ENCODE measurements around the gene WDR70. TPM values are rescaled to one million over a fixed set of nuclear protein-coding genes. Genes with fewer than 3 reads are reported as not detected.
A peak's percentile ranks its signal among the peaks of the same experiment; 100 is the strongest.
"Not testable (repeated sequence)": the region's sequence is repeated elsewhere in the genome, so short reads cannot be mapped to it uniquely, and the experiment has no call there.

The WDR70 gene
- total RNA-seq, 1 donor from 2014 or later, result 17.6 TPM

DNA sequence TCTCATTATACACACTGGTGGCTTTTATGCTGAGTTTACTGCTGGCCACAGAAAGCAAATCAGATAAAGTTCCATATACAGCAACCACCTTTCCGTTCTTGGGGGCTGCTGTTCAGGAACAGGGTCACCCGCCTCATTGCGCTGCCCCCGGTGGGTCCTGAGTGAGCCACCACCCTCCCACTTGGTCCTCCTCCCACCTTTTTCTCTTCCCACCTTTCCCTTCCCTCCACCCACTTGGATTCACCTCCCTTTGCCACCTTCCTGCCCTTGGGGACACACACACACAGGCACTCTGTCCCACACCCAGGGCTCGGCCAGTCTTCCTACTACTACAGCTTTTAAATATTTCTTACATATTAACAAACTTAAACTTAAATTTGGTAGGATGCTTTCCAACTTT lies 127.6 kb downstream of the WDR70 start:
- no peak for DNase-seq (ENCODE audit: extremely low read depth, low read depth, low spot score)

DNA sequence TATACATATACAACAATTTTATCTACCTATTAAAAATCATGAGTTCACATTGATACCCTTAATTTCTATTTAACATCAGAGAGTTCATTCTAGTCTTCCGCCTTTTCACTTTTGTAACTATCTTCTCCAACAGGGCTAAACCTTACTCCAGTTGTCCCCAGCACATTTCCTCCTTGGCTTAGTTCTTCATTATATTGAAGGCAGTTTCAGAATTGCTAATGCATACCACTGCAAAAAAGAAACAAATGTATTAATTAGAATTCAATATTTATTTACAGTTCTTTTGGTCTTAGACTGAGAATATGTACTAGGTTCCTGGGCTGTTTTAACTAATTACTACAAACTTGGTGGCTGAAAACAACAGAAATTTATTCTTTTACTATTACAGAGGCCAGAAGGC lies 132.5 kb downstream of the WDR70 start:
- no peak for DNase-seq (ENCODE audit: extremely low read depth, low read depth, low spot score)

DNA sequence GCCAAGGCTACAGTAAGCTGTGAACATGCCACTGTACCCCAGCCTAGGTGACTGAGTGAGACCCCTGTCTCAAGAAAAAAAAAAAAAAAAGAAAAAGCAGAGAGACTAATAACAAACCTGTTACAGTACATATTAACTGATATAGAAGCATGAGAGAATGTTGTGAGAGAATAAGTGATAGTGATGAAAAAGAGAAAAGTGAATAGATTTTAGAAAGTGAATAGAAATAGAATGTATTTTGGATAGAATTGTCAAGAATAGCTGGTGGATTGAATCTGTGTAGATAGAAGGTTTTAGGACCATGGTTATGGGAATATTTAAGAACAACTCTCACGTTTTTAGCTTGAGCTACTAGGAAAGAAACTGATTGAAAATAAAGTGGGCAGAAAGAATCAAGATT lies 135.8 kb downstream of the WDR70 start:
- DNase-seq (ENCODE audit: extremely low read depth, low read depth, low spot score), result no peak

DNA sequence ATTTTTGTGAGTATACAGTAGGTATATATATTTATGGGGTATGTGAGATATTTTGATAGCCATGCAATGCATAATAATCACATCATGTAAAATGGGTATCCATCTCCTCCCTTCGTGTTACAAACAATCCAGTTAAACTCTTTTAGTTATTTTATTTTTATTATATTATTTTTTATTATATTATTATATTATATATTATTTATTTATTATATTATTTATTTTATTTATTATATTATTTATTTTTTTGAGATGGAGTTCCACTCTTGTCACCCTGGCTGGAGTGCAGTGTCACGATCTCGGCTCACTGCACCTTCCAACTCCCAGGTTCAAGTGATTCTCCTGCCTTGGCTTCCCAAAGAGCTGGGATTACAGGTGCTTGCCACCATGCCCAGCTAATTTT lies 138.6 kb downstream of the WDR70 start:
- no peak for DNase-seq (ENCODE audit: extremely low read depth, low read depth, low spot score)

DNA sequence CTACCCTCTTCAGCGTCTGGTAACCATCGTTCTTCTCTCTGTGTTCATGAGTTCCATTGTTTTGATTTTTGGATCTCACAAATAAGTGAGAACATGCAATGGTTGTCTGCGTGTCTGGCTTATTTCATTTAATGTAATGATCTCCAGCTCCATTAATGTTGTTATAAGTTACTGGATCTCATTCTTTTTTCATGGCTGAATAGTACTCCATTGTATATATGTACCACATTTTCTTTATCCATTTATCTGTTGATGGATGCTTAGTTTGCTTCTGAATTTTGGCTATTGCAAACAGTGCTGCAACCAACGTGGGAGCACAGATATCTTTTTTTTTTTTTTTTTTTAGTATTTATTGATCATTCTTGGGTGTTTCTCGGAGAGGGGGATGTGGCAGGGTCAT lies 139.2 kb downstream of the WDR70 start:
- not testable (repeated sequence) for DNase-seq (ENCODE audit: extremely low read depth, low read depth, low spot score)

DNA sequence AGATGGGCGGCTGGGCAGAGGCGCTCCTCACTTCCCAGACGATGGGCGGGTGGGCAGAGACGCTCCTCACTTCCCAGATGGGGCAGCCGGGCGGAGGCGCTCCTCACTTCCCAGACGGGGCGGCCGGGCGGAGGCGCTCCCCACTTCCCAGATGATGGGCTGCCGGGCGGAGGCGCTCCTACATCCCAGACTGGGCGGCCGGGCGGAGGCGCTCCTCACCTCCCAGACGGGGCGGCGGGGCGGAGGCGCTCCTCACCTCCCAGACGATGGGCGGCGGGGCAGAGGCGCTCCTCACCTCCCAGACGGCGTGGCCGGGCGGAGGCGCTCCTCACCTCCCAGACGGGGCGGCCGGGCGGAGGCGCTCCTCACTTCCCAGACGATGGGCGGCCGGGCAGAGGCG lies 140.2 kb downstream of the WDR70 start:
- no peak for DNase-seq (ENCODE audit: extremely low read depth, low read depth, low spot score)

DNA sequence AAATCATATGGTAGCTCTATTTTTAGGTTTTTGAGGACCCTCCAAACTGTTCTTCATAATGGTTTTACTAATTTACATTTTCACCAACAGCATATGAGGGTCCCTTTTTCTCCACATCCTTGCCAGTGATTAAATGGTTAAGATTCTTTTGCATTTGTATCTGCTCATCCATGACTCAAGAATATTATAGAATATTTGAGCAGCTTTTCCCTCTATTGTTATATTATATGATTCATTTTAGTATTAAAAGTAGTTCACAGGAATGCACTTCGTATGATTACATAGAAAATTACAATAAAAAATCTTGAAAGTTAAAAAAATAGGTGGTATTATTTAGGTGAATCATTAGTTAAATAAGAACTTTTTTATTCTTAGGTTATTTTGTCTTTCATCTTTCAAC lies 140.7 kb downstream of the WDR70 start:
- DNase-seq (ENCODE audit: extremely low read depth, low read depth, low spot score), result no peak

DNA sequence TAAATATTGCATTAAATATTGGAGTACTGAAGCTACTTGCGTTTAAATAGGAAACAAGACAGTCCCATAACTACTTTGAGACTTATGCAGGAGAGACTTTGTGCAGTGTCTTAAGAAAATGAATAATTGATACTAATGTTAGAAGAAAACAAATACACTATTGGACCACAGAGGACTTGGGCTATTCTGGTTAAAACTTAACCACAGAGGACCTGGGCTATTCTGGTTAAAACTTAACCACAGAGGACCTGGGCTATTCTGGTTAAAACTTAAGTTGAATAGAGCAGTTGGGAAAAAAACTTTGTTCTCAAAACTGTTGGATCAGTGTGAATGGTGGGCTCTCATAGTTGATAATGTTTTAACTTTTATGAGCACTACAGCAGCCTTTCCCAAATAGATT lies 141.7 kb downstream of the WDR70 start:
- no peak for DNase-seq (ENCODE audit: extremely low read depth, low read depth, low spot score)

DNA sequence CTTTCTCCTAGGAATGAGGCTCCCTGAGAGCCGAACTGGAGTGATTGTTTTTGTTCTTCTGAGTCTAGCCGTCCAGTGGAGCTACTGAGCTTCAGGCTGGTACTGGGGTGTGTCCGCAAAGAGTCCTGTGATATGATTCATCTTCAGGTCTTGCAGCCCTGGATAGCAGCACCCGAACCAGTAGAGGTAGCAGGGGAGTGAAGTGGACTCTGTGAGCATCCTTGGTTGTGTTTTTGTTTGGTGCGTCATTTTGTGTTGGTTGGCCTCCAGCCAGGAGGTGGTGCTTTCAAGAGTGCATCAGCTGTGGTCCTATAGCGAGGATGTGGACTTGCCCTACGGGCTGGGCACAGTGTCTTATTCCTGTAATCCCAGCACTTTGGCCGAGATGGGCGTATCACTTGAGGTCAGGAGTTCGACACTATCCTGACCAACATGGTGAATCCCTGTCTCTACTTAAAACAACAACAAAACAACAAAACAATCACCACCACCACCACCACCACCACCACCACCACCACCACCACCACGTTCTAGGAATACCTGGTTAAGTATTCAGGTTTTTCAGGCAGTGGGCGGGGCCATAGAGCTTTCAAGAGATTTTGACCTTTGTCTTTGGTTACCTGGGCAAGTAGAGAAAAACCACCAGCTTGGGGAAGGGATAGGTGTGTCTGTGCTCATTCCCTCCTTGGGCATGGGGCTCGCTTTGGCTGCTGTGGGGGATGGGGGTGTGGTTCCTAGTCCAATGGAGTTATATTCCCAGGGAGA lies 154.0 kb downstream of the WDR70 start:
- DNase-seq (ENCODE audit: extremely low read depth, low read depth, low spot score), result no peak

DNA sequence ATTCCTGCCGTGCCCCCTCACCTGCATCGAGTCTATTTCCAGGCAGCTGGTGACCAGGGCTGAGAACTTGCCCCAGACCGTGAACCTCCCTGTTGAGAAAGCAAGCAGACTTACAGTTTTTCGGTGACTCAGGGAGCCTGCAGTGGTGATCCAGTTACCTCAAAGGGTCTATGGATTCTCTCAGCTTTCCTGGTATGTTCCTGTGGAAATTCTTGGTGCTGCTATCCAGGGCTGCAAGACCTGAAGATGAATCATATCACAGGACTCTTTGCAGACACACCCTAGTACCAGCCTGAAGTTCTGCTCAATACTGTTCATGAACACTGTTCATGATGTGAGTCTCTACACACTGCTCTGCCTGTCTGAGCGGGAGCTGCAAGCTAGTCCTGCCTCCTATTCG lies 154.7 kb downstream of the WDR70 start:
- no peak for DNase-seq (ENCODE audit: extremely low read depth, low read depth, low spot score)

DNA sequence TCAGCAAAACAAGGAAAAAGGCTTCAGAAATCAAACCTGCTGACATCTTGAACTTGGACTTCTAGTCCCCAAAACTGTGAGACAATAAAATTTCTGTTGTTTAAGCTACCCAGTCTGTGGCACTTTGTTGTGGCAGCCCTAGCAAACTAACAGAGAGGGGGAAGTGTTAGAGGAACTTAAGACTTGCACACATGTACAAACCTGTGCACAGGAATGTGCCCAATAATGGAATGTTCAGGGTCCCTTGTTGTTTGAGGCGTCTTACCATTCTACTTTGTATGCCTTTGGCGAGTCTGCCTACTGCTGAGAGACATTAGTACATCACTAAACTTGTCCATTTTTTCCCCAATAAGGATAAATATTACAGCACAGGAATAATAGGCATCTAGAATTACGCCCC lies 160.3 kb downstream of the WDR70 start:
- DNase-seq (ENCODE audit: extremely low read depth, low read depth, low spot score), result no peak

DNA sequence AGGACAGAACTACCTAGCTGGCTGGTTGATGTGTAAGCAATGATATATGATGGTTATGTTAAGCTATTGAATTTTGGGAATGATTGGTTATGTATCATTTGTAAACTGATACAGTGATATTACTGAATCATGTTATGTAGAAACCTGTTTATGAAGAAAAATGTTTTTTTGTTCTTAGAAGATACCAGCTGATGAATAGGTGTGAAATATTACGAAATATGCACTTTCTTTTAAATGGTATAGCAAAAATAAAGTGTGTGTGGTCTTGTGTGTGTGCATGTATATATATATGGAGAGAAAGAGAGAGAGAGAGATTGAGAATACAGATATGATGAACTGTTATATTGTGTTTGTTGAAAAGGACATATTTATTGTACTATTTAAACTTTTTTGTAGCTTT lies 164.1 kb downstream of the WDR70 start:
- no peak for DNase-seq (ENCODE audit: extremely low read depth, low read depth, low spot score)

DNA sequence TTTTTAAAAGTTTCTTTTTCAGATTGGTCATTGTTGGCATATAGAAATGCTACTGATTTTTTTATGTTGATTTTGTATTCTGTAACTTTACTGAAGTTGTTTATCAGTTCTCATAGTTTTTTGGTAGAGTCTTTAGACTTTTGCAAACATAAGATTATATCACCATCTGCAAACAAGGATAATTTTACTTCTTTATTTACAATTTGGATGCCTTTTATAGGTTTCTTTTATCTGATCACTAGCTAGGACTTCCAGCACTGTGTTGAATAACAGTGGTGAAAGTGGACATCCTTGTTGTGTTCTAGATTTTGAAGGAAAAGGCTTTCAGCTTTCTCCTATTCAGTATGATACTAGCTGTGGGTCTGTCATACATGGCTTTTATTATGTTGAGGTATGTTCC lies 170.3 kb downstream of the WDR70 start:
- DNase-seq (ENCODE audit: extremely low read depth, low read depth, low spot score), result no peak

DNA sequence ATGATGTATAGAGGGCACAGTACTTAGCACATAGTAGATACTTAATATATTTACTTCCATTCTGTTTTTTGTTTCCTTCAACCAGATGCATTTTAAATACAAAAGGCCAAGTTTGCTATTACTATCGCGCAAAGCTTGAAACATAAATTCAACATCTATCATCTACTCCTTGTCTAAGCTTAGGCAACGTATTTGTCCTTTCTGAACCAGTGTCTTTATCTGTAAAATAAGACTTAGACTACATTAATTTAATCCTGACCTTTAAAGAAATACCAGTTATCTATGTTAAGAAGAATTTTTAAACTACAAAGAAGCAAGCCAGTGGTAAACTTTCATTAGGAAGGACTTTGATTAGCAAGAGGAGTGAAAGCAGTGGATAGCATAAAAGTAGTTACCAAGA lies 173.0 kb downstream of the WDR70 start:
- no peak for DNase-seq (ENCODE audit: extremely low read depth, low read depth, low spot score)

DNA sequence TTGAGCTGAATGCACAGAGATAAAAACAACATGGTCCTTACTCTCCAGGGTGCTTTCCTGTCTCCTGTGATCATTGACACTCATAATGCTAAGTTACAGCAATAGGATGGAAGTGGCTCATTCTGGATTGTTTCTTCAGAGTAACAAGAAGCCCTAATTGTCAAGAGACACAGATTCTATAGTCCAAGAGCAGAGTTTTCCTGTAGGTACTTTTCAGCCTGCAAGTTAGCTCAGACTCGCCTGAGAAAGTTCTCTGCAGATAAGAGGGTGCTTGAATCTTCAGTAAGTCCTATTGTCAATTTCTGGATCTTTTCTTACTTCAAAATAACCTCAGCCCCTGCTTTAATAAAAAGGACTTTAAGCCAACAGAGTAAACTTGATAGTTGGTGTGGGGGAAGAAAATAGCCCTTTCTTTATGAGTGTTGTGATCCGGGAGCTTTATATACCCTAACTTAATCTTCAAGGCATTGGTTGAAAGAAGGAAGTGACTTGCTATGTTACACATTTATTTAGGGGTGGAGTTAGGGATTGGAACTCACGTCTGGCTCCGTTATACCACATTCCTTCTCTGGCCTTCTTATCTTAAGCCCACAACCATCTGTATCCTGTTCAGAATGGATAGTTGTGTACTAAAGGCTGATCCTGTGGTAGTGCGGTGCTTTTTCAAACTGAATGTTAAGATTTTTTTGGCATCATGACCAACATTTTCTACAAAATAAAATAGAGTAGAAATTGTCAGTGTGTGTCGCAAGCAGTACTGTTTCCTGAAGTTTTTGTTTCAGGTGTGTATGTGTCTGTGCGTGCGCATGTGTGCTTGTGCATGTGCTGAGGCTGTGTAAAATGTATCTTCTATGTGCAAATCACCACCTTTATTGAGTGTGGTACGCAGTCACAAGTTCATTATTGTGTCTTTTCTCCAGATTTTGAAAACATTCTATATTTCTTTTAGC lies 173.9 kb downstream of the WDR70 start:
- peak; percentile 98 for DNase-seq (ENCODE audit: extremely low read depth, low read depth, low spot score)

DNA sequence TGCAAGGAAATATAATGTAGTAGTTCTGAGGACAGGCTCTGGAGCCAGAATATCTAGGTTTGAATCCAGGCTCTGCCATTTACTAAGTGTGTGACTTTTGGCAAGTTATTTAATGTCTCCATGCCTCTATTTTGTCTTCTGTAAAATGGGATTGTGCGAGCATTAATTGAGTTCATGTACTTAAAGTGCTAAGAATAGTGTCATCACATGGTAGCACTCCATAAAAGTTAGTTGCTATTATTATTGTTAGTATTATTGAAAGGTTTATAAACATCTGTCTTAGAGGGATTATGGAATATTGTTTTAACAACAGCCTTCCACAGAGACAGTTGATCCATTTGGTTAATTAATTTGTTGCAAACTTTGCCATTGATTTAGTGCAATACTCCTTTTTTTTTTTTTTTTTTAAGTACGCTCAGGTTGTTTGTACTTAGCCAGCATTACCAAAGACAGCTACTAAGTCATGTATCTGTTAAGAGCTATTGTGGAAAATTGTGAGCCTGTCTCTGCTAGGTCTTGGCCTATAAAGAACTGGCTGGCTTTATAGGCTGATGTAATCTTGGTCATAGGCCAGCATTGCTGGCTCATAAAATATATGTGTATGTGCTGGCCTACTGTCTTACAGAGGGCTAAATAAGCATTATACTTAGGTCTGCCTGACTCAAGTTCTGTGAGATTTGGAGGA lies 174.7 kb downstream of the WDR70 start:
- DNase-seq (ENCODE audit: extremely low read depth, low read depth, low spot score), result no peak

DNA sequence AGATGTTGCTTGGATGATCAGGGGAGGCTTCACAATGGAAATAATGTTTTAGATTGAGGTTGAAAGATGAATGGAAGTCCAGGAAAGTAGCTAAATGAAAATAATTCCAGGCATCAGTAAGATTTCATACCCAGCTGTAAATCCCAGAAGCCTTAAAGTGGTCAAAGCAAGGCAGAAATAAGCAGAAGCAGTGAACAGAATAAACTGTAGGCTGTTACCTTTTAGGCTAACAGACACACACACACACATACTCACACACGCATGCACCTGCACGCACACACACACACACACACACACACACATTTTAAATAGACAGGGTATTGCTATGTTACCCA lies 175.3 kb downstream of the WDR70 start:
- DNase-seq (ENCODE audit: extremely low read depth, low read depth, low spot score), result no peak

DNA sequence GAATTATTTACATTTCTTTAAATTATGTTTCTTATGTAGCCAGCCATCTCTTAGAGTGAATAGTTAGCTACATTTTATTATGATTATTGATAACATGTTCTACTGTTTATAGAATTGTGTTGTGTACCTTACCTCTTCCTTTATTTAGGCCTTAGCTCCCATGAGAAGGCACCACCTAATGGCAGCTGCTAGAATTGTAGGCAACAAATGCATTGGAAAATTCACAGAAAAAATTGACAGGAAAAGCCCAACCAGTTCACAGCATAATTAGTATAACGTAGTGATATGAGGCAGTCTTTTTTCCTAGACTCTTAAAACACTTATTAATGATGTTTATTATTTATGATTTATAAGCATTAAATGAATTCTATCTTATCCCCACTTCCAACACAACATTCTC lies 175.8 kb downstream of the WDR70 start:
- DNase-seq (ENCODE audit: extremely low read depth, low read depth, low spot score), result no peak

DNA sequence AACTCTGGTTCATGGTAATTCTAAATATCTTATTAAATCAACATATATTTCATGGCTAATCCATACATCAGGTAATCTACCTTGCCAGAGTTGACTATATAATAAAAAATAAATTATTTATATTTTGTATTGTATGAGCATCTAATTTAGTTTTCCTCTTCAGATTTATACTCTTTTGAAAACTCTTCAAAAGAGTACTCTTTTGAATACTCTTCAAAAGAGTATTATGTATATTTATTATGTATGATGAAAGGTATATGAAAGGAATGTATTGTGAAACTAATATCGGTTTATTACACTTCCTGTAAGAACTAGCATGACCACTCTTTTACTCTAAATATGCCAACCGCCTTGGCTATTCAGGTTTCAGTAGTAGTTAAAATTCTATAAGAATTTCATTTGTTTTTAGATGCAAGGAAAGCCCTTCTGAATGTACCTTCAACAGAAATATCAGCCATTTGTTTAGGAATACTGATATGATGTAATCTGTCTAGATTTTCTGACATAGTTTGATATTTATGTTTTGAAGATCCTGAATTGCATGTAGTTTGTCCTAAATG lies 178.7 kb downstream of the WDR70 start:
- no peak for DNase-seq (ENCODE audit: extremely low read depth, low read depth, low spot score)

DNA sequence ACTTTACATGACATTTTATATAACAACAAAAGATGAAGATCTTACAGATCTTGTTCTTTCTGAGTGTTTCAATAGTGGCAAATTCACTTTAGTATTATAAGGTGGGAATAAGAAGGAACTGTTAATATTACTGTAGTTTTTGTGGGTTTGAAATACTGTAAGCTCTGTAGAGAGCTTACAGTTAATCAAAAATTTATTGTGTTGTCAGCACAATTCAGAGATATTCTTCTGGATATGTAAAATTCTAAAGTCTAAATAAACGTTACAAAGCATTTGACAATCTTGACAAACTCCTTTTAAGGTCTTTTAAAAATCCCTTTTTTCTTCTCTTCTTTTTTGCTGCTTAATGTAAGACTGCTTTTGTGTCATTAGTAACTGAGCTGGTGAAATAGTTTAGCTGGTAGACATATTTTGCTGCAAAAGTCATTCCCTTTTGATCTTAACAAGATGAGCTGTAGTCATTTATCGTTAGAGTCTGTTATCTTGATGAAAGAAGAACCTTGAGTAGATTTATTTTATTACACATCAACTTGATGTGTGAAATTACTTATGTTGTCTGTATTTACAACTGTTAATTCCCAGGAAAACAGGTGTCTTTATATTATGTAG lies 186.0 kb downstream of the WDR70 start:
- DNase-seq (ENCODE audit: extremely low read depth, low read depth, low spot score), result no peak

DNA sequence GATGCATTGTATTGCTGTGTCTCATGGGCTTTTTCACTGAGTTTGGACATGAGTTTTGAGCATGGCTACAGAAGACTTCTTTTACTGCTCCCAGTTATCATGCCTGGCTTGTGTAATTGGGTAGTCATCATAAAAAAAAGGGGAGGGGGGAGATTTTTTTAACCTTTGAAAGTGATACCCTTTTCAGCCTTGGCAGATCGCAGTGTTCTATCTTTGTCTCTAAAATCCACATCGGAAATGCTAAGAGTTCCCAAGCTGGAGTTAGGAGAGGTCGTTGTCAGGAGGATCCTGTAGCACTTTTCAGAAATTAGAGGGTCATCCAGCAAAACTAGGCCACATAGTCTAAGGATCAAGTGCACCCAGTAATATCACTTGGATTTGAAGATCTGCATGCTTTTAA lies 188.4 kb downstream of the WDR70 start:
- no peak for DNase-seq (ENCODE audit: extremely low read depth, low read depth, low spot score)

Measured in glomerular endothelial cell (primary cell).